ENCODE data around the gene DUSP1.

The DUSP1 gene

DNA sequence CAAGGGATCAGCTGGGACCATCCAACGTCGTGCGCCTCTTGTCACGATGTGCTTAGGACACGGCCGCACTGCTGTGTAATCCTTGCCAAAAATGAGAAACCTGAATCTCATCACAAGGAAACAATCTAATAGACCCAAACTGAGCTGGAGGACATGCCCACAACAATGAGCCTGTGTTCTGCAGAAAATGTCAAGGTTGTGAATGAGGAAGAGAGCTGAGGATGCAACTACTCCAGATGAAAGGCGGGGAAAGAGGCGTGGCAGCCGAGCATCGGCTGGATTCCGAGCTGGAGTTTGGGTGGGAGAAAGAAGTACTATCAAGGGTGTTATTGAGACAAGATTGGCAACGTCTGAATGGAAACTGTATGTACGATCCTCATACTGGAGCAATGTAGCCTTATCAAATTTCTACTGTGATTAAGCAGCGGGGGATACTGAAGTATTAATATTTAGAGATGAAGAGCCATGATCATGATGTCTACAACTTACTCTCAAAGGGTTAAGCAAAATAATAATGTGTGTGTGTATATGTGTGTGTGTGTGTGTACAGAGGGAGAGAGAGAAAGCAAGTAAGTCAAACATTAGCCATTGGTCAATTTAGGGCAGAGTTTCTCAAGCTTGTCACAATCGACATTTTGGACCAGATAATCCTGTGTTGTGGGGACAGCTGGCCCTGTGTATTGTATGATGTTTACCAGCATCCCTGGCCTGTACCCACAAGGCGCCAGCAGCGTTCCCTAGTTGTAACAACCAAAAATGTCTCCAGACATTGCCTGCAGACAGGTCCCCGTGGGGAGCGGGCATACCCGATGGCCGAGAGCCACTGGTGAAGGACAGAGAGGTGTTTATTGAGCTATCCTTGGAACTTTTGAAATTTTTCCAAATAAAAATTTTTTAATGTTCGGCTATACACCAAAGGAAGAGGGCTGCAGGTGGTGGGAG, 46.5 kb downstream of the DUSP1 start:
- no peak for DNase-seq (ENCODE audit: low read depth)
- no peak overlapping the region for H3K4me3 ChIP-seq (ENCODE audit: low read length)
- TF ChIP-seq, protein P1, sequence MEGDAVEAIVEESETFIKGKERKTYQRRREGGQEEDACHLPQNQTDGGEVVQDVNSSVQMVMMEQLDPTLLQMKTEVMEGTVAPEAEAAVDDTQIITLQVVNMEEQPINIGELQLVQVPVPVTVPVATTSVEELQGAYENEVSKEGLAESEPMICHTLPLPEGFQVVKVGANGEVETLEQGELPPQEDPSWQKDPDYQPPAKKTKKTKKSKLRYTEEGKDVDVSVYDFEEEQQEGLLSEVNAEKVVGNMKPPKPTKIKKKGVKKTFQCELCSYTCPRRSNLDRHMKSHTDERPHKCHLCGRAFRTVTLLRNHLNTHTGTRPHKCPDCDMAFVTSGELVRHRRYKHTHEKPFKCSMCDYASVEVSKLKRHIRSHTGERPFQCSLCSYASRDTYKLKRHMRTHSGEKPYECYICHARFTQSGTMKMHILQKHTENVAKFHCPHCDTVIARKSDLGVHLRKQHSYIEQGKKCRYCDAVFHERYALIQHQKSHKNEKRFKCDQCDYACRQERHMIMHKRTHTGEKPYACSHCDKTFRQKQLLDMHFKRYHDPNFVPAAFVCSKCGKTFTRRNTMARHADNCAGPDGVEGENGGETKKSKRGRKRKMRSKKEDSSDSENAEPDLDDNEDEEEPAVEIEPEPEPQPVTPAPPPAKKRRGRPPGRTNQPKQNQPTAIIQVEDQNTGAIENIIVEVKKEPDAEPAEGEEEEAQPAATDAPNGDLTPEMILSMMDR (conservative IDR thresholded peaks at IDR 0.05; ENCODE audit: low read depth, low read length), result no peak

DNA sequence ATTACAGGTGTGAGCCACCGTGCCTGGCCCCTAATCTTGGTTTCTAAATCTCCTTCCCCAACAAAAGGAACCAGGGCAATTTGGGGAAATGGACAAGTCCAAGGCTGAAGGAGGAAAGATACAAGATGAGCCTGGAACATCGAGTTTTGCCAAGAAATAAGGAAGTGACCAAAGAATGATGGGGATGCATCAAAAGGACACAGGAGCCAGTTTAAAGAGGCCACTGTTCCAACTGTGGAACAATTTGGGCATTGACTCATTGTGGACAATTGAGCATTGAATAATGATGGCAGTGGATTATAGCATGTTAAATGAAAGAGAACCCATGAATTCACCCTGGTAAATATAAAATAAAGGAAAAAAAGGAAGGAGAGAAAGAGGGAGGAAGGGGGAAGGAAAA, 47.5 kb downstream of the DUSP1 start:
- H3K4me3 ChIP-seq (ENCODE audit: low read length), result no peak overlapping the region
- TF ChIP-seq, protein P1 (conservative IDR thresholded peaks at IDR 0.05; ENCODE audit: low read depth, low read length), result no peak
- no peak for DNase-seq (ENCODE audit: low read depth)

DNA sequence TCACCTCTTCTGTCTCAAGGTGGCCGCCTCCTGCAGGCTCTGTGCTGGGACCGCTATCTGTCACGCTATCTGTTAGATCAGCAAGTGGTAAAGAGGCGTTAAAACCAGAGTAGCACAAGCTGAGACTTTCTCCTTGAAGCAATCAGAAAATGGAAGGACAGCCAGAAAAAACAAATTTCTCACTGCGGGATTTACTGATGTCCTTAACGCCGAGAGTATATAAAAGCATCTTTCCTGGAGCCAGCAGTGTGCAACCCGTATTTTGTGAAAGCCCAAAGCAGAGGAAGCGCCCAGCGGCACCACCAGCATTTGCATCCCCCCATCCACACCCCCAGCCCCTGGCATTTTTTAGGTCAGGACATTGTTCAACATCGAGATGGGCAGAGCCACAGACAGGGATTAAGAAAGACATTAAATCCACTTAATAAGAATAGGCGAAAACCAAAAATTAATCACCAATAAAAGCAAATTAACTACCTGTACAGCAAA, 48.6 kb downstream of the DUSP1 start:
- DNase-seq (ENCODE audit: low read depth), result no peak
- TF ChIP-seq, protein P1 (conservative IDR thresholded peaks at IDR 0.05; ENCODE audit: low read depth, low read length), result no peak
- H3K4me3 ChIP-seq (ENCODE audit: low read length), result no peak overlapping the region

DNA sequence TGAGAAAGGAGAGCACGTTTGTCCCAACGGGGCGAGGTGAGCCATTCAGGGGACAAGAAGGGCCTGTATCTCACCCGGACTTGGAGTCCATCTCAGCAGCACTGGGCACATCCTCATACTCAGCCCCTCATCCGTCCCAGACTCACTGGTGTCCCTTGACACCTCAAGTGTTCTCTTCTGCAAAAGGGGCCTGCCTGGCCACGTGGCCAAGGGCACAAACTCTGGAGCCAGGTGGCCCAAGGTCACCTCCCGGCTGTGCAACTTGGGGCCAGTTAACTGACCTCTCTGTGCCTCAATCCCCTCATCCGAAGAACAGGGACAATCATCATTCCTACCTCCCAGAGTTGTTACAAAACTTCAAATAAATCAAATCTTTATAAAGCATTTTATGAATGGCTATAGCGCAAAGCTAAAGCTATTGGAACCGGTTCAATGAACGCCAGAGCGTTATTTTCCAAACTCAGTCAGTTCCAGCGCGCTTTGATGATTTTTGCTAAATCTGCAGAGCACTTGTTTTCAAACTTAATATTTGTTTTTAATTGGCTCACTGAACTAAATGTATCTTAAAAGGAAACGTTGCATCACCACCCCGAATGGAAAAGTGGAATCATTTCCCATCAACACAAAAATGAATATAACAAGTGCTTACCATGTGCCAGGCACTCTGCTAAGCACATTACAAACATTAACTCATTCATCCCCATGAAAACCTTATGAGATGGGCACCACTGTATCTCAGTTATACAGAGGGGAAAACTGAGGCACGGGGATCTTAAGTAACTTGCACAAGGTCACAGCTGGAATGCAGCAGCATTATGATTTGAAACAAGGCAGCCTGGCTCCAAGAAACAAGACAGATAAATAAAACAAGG, 49.3 kb downstream of the DUSP1 start:
- no peak overlapping the region for H3K4me3 ChIP-seq (ENCODE audit: low read length)
- DNase-seq (ENCODE audit: low read depth), result no peak
- TF ChIP-seq, protein P1 (conservative IDR thresholded peaks at IDR 0.05; ENCODE audit: low read depth, low read length), result no peak

DNA sequence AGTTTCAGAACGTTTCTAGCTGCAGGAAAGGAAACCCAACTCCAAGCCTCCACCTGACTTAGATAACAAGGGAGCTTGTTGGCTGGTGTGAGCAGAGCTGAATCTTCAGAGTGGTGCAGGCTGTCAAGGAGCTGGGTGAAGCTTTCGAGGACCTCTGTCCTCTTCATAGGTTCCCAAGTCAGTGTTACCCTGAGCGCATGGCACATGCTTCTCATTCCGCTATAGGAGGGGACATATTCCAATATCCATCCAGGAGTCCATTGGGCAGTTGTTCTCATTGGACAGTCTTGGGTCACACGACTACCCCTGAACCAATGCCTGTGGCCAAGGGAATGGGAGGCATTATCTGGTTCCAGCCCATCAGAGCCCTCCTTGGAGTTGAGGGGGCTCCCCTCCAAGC, 50.3 kb downstream of the DUSP1 start:
- DNase-seq (ENCODE audit: low read depth), result no peak
- H3K4me3 ChIP-seq (ENCODE audit: low read length), result no peak overlapping the region
- TF ChIP-seq, protein P1 (conservative IDR thresholded peaks at IDR 0.05; ENCODE audit: low read depth, low read length), result no peak

DNA sequence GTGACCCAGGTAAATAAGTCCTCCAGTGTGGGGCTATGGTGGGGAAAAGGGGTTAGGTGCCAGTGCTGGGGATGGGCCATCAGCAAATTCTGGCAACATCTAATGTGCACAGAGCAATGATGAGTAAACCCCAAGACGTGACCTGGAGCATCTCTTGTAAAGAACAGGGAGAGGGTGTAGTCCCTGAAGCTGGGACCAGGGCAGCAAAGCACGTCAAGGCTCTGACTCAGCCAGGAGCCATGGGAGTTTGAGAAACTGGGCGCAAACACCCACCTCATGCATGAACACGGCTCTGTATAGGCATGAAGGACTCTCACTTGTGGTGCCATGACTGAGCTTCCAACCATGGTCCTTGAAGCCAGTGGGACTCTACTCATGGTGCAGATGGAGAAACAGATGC, 51.8 kb downstream of the DUSP1 start:
- H3K4me3 ChIP-seq (ENCODE audit: low read length), result no peak overlapping the region
- DNase-seq (ENCODE audit: low read depth), result no peak
- TF ChIP-seq, protein P1 (conservative IDR thresholded peaks at IDR 0.05; ENCODE audit: low read depth, low read length), result no peak
